ENCODE measurements around the gene ELOVL2.

Gene ELOVL2

GRCh38 chr6:10957414-10957886 is 86.7 kb downstream of the ELOVL2 start:
- peaks cover 7% of the 10 kb centered on the region for H3K4me1 ChIP-seq (ENCODE audit: low read depth, poor library complexity, severe bottlenecking)

DNA sequence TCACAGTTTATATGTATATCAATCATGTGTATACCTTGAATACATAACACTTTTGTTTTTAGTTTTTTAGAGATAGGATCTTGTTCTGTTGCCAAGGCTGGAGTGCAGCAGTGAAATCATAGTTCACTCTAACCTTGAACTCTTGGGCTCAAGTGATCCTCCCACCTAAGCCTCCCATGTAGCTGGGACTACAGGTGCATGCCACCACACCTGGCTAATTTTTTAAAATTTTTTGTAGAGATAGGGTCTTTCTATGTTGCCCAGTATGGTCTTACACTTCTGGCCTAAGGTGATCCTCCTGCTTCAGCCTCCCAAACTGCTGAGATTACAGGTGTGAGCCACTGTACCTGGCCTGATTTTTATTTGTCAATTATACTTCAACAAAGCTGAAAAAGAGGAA is 87.3 kb downstream of the ELOVL2 start:
- Histone ChIP-seq H3K9ac (no peak overlapping the region), H4K20me1 (ENCODE audit: insufficient read depth) (no peaks in the 10 kb centered on the region), H3K4me3 (IDR thresholded peaks at IDR 0.05; ENCODE audit: insufficient read depth, low read depth, low read length) (no peak overlapping the region), H3K36me3 (ENCODE audit: insufficient read depth) (no peaks in the 10 kb centered on the region), H3K4me2 (no peak overlapping the region), H3K4me1 (ENCODE audit: low read depth, poor library complexity, severe bottlenecking) (no peaks in the 10 kb centered on the region), H3K27ac (no peak overlapping the region), H3K27me3 (ENCODE audit: insufficient read depth, low read depth) (no peaks in the 10 kb centered on the region), H3K79me2 (ENCODE audit: insufficient read depth, low read depth) (no peaks in the 10 kb centered on the region), H2AFZ (ENCODE audit: low read depth) (no peak overlapping the region)
- TF ChIP-seq CTCF (conservative IDR thresholded peaks at IDR 0.05; ENCODE audit: low read depth, low read length): no peak

More at GRCh38 chr6:10957414-10957886, 86.7 kb downstream of the ELOVL2 start:
- Histone ChIP-seq H2AFZ (ENCODE audit: low read depth) (no peak overlapping the region), H3K79me2 (ENCODE audit: insufficient read depth, low read depth) (no peaks in the 10 kb centered on the region), H3K27me3 (ENCODE audit: insufficient read depth, low read depth) (no peaks in the 10 kb centered on the region), H3K9ac (no peak overlapping the region), H3K4me3 (IDR thresholded peaks at IDR 0.05; ENCODE audit: insufficient read depth, low read depth, low read length) (no peak overlapping the region), H3K4me2 (no peak overlapping the region), H4K20me1 (ENCODE audit: insufficient read depth) (no peaks in the 10 kb centered on the region), H3K27ac (no peak overlapping the region), H3K36me3 (ENCODE audit: insufficient read depth) (no peaks in the 10 kb centered on the region)
- no peak for TF ChIP-seq CTCF (conservative IDR thresholded peaks at IDR 0.05; ENCODE audit: low read depth, low read length)

- Histone ChIP-seq H3K27me3 (ENCODE audit: insufficient read depth, low read depth) (no peaks in the 10 kb centered on the region), H3K4me2 (no peak overlapping the region), H3K4me1 (ENCODE audit: low read depth, poor library complexity, severe bottlenecking) (no peaks in the 10 kb centered on the region), H3K79me2 (ENCODE audit: insufficient read depth, low read depth) (no peaks in the 10 kb centered on the region), H3K36me3 (ENCODE audit: insufficient read depth) (no peaks in the 10 kb centered on the region), H2AFZ (ENCODE audit: low read depth) (peak overlapping the region; percentile 23; the same call in 1 of the 2 replicates), H3K27ac (no peak overlapping the region), H3K9ac (no peak overlapping the region), H4K20me1 (ENCODE audit: insufficient read depth) (no peaks in the 10 kb centered on the region), H3K4me3 (IDR thresholded peaks at IDR 0.05; ENCODE audit: insufficient read depth, low read depth, low read length) (no peak overlapping the region)
- TF ChIP-seq CTCF (conservative IDR thresholded peaks at IDR 0.05; ENCODE audit: low read depth, low read length): peak; percentile 57
Measured at GRCh38 chr6:10954590-10955010, 89.5 kb downstream of the ELOVL2 start.

GRCh38 chr6:10951675-10952282 is 92.3 kb downstream of the ELOVL2 start:
- no peaks in the 10 kb centered on the region for H4K20me1 ChIP-seq (ENCODE audit: insufficient read depth)
- no peaks in the 10 kb centered on the region for H3K79me2 ChIP-seq (ENCODE audit: insufficient read depth, low read depth)
- H3K27ac ChIP-seq: no peak overlapping the region
- H2AFZ ChIP-seq (ENCODE audit: low read depth): no peak overlapping the region
- peak; percentile 51 for TF ChIP-seq CTCF (conservative IDR thresholded peaks at IDR 0.05; ENCODE audit: low read depth, low read length)
- no peaks in the 10 kb centered on the region for H3K36me3 ChIP-seq (ENCODE audit: insufficient read depth)
- H3K4me3 ChIP-seq (IDR thresholded peaks at IDR 0.05; ENCODE audit: insufficient read depth, low read depth, low read length): no peak overlapping the region
- no peaks in the 10 kb centered on the region for H3K4me1 ChIP-seq (ENCODE audit: low read depth, poor library complexity, severe bottlenecking)
- no peak overlapping the region for H3K9ac ChIP-seq
- H3K4me2 ChIP-seq: no peak overlapping the region
- no peaks in the 10 kb centered on the region for H3K27me3 ChIP-seq (ENCODE audit: insufficient read depth, low read depth)

All from KMS-11 (cell line).